ENCODE data around the gene MCM3. TPM values are rescaled to one million over a fixed set of nuclear protein-coding genes. Genes with fewer than 3 reads are reported as not detected.
A peak's percentile ranks its signal among the peaks of the same experiment; 100 is the strongest.

The MCM3 gene
- total RNA-seq, 2 experiments from 2014 or later = 256 to 258 TPM

DNA sequence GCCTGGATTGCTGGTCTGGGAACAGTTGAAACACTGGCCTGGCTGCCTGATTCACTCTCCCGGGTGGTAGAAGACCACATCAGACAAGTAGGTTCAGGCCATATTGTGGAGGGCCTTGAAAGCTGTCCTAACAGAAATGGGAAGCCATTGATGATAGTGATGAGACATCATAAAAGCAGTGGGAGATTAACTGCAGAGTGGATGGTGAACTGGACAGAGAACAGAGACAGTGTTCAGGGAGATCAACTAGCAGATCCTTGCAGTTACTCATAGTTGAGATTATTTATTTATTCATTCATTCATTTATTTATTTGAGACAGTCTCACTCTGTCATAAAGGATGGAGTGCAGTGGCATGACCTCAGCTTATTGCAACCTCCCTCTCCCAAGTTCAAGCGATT is 30.2 kb upstream of the MCM3 start:
- Mint-ChIP-seq H3K27me3 (ENCODE audit: low read depth) (no peaks in the 10 kb centered on the region), H3K36me3 (ENCODE audit: low read depth) (no peaks in the 10 kb centered on the region), H3K27ac (no peak overlapping the region), H3K4me1 (ENCODE audit: low read depth) (peaks cover 38% of the 10 kb centered on the region), H3K9me3 (no peaks in the 10 kb centered on the region), H3K4me3 (no peak overlapping the region)
- CTCF ChIA-PET = no interaction called here
- no peak for DNase-seq
- intact Hi-C loops (cut with micrococcal nuclease) = no loop called here

DNA sequence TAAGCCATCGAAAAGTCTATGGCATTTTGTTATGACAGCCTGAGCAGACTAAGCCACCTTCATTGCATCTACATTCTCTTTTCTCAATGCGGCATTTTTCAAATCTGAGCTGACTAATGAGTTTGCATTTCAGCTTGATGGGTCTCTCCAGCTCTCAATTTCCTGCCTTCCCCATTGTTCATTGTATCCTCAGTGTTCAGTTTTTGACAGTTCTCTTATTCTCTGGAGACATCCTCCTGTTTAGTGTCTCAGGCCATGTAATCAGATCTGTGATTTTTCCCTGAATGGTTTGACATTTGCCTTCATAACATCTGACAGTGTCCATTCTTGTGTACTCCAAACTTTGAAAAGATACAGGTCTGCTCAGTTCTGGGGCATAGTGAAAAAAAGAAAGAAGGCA is 27.9 kb upstream of the MCM3 start:
- peaks cover 35% of the 10 kb centered on the region for H3K4me1 Mint-ChIP-seq (ENCODE audit: low read depth)

DNA sequence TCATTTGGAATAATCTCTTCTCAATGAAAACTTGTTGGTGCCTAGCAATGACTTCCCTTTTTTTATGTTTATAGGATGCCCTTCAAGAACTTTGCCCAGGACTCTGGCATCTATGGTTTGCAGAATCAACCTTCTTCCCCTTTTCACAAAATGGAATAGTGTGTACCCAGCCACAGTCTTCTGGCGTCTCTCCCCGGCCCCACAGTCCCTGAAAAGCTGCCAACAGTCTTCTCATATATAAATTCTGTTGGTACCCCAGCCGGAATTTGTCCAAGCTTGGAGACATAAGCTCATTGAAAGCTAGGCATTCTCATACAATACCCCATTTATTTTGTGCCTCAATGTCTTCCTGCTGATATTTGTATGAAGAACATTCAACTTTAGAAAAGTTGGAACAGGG is 26.4 kb upstream of the MCM3 start:
- CTCF ChIA-PET = interaction anchor here (0.6 to 6.6 kb wide), 7 partner anchors 11 to 89 kb away, joined by 3 to 49 read pairs (median 4); partner anchors contain the start of genes MCM3 and PAQR8
- no peaks in the 10 kb centered on the region for H3K27me3 Mint-ChIP-seq (ENCODE audit: low read depth)
- intact Hi-C loops (cut with micrococcal nuclease) = no loop called here
- peaks cover 45% of the 10 kb centered on the region for H3K4me1 Mint-ChIP-seq (ENCODE audit: low read depth)
- H3K27ac Mint-ChIP-seq = no peak overlapping the region
- no peaks in the 10 kb centered on the region for H3K9me3 Mint-ChIP-seq
- no peaks in the 10 kb centered on the region for H3K36me3 Mint-ChIP-seq (ENCODE audit: low read depth)
- no peak overlapping the region for H3K4me3 Mint-ChIP-seq
- DNase-seq = no peak

More for the DNA sequence above, 27.9 kb upstream of the MCM3 start:
- CTCF ChIA-PET = interaction anchor here (1.4 to 6.6 kb wide), 2 partner anchors 27 to 95 kb away, joined by 4 to 49 read pairs; partner anchors contain the start of gene MCM3
- Mint-ChIP-seq H3K27ac (no peak overlapping the region), H3K27me3 (ENCODE audit: low read depth) (no peaks in the 10 kb centered on the region), H3K9me3 (no peaks in the 10 kb centered on the region), H3K4me3 (no peak overlapping the region), H3K36me3 (ENCODE audit: low read depth) (no peaks in the 10 kb centered on the region)
- intact Hi-C loops (cut with micrococcal nuclease) = no loop called here
- DNase-seq = no peak

DNA sequence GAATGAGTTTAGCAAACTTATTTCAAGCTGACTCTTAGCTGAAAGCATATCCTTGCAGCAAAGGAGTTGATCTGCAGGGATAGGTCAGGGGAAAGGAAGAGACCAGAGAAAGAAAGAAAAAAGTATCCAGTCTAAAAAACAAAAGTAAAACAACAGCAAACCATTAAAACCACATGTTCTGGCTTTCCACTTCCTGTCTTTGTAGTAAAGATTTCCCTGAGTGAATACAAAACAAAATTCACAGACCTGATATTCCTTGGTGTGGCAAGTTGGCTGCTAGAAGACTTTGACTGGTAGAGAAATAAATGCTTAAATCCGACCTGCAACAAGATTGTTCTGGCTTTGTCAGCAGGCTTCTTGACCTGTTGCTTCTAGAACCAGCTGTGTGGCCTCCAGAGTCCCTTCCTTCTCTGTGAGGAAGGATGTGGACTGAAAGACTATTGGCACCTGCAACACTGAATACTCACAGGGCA is 23.4 kb upstream of the MCM3 start:
- Mint-ChIP-seq H3K4me3 (no peak overlapping the region), H3K27me3 (ENCODE audit: low read depth) (no peaks in the 10 kb centered on the region), H3K4me1 (ENCODE audit: low read depth) (peaks cover 71% of the 10 kb centered on the region), H3K9me3 (no peaks in the 10 kb centered on the region), H3K27ac (peak overlapping the region; percentile 81), H3K36me3 (ENCODE audit: low read depth) (no peaks in the 10 kb centered on the region)
- intact Hi-C loops (cut with micrococcal nuclease) = loop anchor here (10.0 kb wide), 1 partner anchor 1027 kb away; no protein-coding TSS in a partner anchor
- CTCF ChIA-PET = interaction anchor here (0.7 to 6.6 kb wide), 7 partner anchors 15 to 90 kb away, joined by 3 to 49 read pairs (median 5); partner anchors contain the start of gene MCM3
- no peak for DNase-seq

DNA sequence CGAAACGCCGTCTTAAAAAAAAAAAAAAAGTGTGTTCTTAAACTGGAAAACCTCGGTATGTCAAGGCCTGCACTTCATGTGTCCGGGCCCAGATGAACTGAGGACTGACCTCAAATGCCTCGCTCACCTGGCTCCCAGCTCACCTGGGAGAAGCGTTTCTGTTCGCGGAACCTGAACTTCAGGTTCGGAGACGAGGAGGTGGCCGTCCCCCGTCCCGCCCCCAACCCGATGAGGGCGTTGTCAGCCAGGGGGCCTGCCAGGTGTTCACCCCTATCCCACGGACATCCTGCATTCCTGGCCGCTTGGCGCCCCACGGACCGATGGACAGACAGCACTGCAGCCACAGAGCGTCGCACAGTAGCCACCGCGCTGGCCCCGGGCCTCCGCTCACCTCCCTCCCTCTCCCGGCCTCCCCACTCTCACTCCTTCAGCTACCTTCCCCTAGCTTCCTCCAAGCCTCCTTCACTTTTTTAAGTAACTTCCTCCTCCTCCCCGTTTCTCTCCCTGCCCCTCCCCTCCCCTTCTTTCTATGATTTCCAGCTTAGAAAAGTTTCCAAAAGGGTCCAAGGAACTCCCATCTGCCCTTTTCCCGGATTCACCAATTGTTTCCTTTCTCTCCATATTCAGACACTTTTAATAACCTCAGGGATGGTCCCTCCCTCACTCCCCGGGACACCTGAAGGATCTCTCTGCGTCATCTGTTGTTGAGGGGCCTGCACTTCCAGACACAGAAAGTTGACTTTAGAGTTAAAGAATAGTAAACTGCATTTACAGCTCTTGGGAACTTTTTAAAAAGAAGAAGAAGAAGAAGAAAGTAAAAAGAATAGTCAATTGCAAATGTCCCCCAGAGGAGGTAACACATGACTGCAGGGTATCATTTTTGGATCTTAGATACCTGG is 22.7 kb upstream of the MCM3 start:
- H3K4me3 Mint-ChIP-seq = peak overlapping the region; percentile 20
- no peaks in the 10 kb centered on the region for H3K36me3 Mint-ChIP-seq (ENCODE audit: low read depth)
- DNase-seq = no peak
- H3K9me3 Mint-ChIP-seq = no peaks in the 10 kb centered on the region
- peak overlapping the region; percentile 81 for H3K27ac Mint-ChIP-seq
- no peaks in the 10 kb centered on the region for H3K27me3 Mint-ChIP-seq (ENCODE audit: low read depth)
- CTCF ChIA-PET = interaction anchor here (1.0 to 6.6 kb wide), 6 partner anchors 14 to 149 kb away, joined by 3 to 49 read pairs (median 5); partner anchors contain the start of genes MCM3 and PAQR8
- intact Hi-C loops (cut with micrococcal nuclease) = loop anchor here (1.0 to 10.0 kb wide), 2 partner anchors 27 to 1028 kb away; no protein-coding TSS in a partner anchor
- H3K4me1 Mint-ChIP-seq (ENCODE audit: low read depth) = peaks cover 70% of the 10 kb centered on the region

DNA sequence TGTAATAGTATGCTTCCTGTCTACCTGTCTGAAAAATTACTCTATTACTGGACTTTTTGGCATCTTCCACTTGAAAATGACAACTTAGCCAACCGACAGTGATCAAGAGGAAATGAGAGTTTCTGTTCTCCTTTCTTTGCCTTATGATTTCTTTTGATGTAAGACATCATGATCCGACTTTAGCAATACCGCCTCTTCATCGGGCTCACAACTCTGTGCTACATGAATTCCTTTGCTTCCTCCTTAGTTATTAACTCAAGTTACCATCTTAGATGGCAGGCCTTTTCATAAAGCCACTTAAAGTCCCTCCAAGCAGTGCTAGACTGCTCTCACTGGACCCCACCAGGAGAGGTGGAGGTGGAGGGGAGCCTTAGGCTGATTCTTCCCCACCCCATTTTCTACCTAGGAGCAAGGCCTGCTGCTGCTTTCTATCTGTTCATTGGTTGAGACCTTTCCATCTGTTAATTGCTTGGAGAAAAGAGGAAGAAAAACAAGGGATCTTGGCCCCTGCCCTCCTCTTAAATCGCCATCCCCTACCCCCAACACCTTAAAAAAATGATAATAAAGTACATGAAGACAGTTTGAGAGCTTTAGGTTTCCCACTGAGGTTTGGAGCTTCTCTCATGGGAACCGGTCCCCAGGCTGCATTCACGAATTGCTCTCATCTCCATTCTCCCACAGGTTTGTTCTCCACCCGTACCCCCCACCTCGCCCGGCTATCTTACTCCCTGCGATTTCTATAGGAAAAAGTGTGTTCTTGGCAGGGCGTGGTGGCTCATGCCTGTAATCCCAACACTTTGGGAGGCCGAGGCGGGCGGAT is 21.6 kb upstream of the MCM3 start:
- Mint-ChIP-seq H3K27ac (peak overlapping the region; percentile 77), H3K4me1 (ENCODE audit: low read depth) (peaks cover 67% of the 10 kb centered on the region), H3K9me3 (no peaks in the 10 kb centered on the region), H3K36me3 (ENCODE audit: low read depth) (no peaks in the 10 kb centered on the region), H3K27me3 (ENCODE audit: low read depth) (no peaks in the 10 kb centered on the region), H3K4me3 (peak overlapping the region; percentile 27)
- CTCF ChIA-PET = interaction anchor here (1.0 to 1.4 kb wide), 4 partner anchors 56 to 148 kb away, joined by 3 to 5 read pairs (median 4); partner anchors contain the start of gene PAQR8
- intact Hi-C loops (cut with micrococcal nuclease) = loop anchor here (1.0 to 10.0 kb wide), 6 partner anchors 10 to 1029 kb away; partner anchors contain the start of genes MCM3 and PAQR8
- DNase-seq = peak; percentile 33

DNA sequence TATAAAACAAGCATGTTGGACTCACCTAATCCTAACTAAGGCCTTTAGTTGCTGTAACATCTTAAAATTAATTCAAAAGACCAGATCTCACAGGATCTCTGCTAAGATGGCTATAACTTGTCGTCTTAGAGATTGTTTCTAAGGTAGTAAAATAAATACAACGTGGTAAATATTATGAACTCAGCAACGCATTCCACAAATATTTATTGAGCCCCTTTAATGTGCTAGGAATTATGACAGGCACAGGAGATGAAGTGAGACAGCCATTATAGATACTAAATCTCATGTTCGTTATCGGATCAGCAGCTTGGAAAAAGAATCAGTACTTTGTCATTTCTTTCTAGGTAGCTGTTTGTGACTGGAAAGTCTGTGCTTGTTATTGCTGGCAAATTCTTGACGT is 20.9 kb upstream of the MCM3 start:
- no peaks in the 10 kb centered on the region for H3K27me3 Mint-ChIP-seq (ENCODE audit: low read depth)
- H3K4me3 Mint-ChIP-seq = no peak overlapping the region
- peaks cover 2% of the 10 kb centered on the region for H3K9me3 Mint-ChIP-seq
- peaks cover 67% of the 10 kb centered on the region for H3K4me1 Mint-ChIP-seq (ENCODE audit: low read depth)
- CTCF ChIA-PET = interaction anchor here (1.0 to 1.4 kb wide), 5 partner anchors 10 to 85 kb away, joined by 3 to 7 read pairs (median 4); partner anchors contain the start of gene PAQR8
- peak overlapping the region; percentile 77 for H3K27ac Mint-ChIP-seq
- intact Hi-C loops (cut with micrococcal nuclease) = loop anchor here (1.0 to 10.0 kb wide), 5 partner anchors 9 to 1029 kb away; partner anchors contain the start of genes MCM3 and PAQR8
- H3K36me3 Mint-ChIP-seq (ENCODE audit: low read depth) = no peaks in the 10 kb centered on the region
- DNase-seq = no peak

DNA sequence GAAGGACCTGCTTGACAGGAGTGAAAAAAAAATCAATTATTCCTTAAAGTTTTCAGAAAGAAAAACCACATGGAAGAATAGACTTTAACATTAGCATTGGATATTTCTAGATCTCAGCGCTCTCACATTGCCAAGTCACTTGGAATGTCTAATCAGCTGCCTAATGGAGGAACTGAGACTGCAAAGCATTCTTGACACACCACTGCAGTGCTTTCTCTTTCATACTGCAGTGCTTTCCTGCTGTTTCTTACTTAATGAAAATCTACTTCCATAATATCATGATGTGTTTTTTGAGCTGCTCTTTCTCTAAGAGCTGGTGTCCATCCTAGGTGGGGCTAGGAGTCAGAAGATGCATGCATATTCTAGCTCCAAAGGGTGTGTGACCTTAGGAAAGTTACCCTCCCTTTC is 20.4 kb upstream of the MCM3 start:
- H3K4me3 Mint-ChIP-seq = peak overlapping the region; percentile 27
- H3K36me3 Mint-ChIP-seq (ENCODE audit: low read depth) = no peaks in the 10 kb centered on the region
- intact Hi-C loops (cut with micrococcal nuclease) = loop anchor here (1.0 to 10.0 kb wide), 5 partner anchors 9 to 1030 kb away; partner anchors contain the start of genes MCM3 and PAQR8
- peaks cover 65% of the 10 kb centered on the region for H3K4me1 Mint-ChIP-seq (ENCODE audit: low read depth)
- no peak for DNase-seq
- H3K9me3 Mint-ChIP-seq = peaks cover 2% of the 10 kb centered on the region
- H3K27ac Mint-ChIP-seq = peak overlapping the region; percentile 77
- no peaks in the 10 kb centered on the region for H3K27me3 Mint-ChIP-seq (ENCODE audit: low read depth)
- CTCF ChIA-PET = interaction anchor here (1.0 to 1.4 kb wide), 5 partner anchors 10 to 86 kb away, joined by 3 to 7 read pairs (median 4); partner anchors contain the start of gene PAQR8

DNA sequence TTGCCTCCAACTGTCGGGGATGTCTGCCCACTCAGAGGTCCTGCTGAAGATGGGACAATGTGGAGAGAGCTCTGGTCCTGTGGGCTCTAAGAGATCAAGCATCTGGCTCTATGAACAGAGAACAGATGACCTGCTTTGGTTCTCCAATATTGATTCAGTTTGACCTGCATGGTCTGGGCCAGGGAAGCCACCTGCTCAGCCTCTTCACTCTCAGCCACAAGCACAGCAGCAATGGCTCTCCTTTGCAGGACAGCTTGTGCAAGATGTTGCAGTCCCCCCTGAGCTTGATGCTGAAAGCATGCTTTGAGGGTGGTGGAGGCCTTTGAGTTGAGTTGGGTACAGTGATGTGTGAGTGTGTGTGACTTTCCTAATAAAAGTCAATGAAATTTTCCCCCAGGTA is 18.6 kb upstream of the MCM3 start:
- no peaks in the 10 kb centered on the region for H3K36me3 Mint-ChIP-seq (ENCODE audit: low read depth)
- CTCF ChIA-PET = interaction anchor here (1.0 to 2.0 kb wide), 6 partner anchors 8 to 97 kb away, joined by 3 to 11 read pairs (median 5); partner anchors contain the start of gene MCM3
- H3K4me3 Mint-ChIP-seq = no peak overlapping the region
- intact Hi-C loops (cut with micrococcal nuclease) = loop anchor here (10.0 kb wide), 1 partner anchor 1032 kb away; no protein-coding TSS in a partner anchor
- peaks cover 60% of the 10 kb centered on the region for H3K4me1 Mint-ChIP-seq (ENCODE audit: low read depth)
- H3K27me3 Mint-ChIP-seq (ENCODE audit: low read depth) = no peaks in the 10 kb centered on the region
- no peak for DNase-seq
- H3K9me3 Mint-ChIP-seq = peaks cover 2% of the 10 kb centered on the region
- H3K27ac Mint-ChIP-seq = no peak overlapping the region

DNA sequence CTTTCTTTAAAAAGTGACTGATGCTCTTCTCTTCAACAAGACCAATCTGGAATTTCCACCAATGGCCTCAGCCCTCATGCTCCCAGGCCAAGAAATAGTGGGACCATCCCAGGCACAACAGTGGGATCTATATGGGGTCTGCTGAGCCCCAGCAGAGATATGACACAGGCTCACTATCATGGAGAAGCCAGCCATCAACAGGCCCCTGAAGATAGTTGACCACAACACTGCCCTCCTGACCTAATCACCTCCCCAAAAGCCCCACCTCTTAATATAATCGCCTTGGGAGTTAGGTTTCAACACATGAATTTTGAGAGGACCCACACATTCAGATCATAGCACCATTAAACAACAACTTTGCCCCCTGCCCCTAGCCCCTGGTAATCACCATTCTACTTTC is 16.8 kb upstream of the MCM3 start:
- no peaks in the 10 kb centered on the region for H3K36me3 Mint-ChIP-seq (ENCODE audit: low read depth)
- H3K4me1 Mint-ChIP-seq (ENCODE audit: low read depth) = peaks cover 63% of the 10 kb centered on the region
- no peak for DNase-seq
- no peak overlapping the region for H3K4me3 Mint-ChIP-seq
- CTCF ChIA-PET = interaction anchor here (1.2 kb wide), 1 partner anchor 99 kb away, joined by 3 read pairs; no protein-coding TSS in a partner anchor
- peaks cover 2% of the 10 kb centered on the region for H3K9me3 Mint-ChIP-seq
- H3K27me3 Mint-ChIP-seq (ENCODE audit: low read depth) = no peaks in the 10 kb centered on the region
- intact Hi-C loops (cut with micrococcal nuclease) = loop anchor here (10.0 kb wide), 1 partner anchor 1033 kb away; no protein-coding TSS in a partner anchor
- no peak overlapping the region for H3K27ac Mint-ChIP-seq

DNA sequence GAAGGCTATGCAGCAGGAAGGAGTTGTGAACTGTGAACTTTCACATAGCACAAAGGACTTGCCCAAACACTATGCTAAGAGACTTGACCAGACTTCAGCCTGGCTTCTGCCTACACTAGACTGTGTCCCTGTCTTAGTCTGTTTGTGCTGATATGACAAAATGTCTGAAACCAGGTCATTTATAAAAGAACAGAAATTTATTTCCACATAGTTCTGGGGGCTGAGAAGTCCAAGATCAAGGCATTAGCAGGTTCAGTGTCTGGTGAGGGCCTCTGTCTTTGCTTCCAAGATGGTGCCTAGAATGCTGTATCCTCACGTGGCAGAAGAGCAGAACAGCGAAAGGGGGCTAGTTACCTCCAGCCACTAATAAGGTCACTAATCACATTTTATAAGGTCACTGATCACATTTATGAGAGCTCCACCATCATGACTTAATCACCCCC is 16.0 kb upstream of the MCM3 start:
- H3K4me1 Mint-ChIP-seq (ENCODE audit: low read depth) = peaks cover 61% of the 10 kb centered on the region
- intact Hi-C loops (cut with micrococcal nuclease) = loop anchor here (10.0 kb wide), 1 partner anchor 1034 kb away; no protein-coding TSS in a partner anchor
- no peaks in the 10 kb centered on the region for H3K27me3 Mint-ChIP-seq (ENCODE audit: low read depth)
- H3K36me3 Mint-ChIP-seq (ENCODE audit: low read depth) = no peaks in the 10 kb centered on the region
- CTCF ChIA-PET = interaction anchor here (0.8 to 1.2 kb wide), 2 partner anchors 70 to 100 kb away, joined by 3 read pairs; no protein-coding TSS in a partner anchor
- no peak for DNase-seq
- no peak overlapping the region for H3K4me3 Mint-ChIP-seq
- peaks cover 2% of the 10 kb centered on the region for H3K9me3 Mint-ChIP-seq
- no peak overlapping the region for H3K27ac Mint-ChIP-seq
